Measurements from ENCODE around the gene MRM1. TPM values are rescaled to one million over a fixed set of nuclear protein-coding genes. Genes with fewer than 3 reads are reported as not detected.
"Not testable (repeated sequence)": the region's sequence is repeated elsewhere in the genome, so short reads cannot be mapped to it uniquely, and the experiment has no call there.

Gene MRM1
- polyA plus RNA-seq, 2 of the 4 experiments (the other 2 are of a cell fraction) = 12.7 to 21.7 TPM

DNA sequence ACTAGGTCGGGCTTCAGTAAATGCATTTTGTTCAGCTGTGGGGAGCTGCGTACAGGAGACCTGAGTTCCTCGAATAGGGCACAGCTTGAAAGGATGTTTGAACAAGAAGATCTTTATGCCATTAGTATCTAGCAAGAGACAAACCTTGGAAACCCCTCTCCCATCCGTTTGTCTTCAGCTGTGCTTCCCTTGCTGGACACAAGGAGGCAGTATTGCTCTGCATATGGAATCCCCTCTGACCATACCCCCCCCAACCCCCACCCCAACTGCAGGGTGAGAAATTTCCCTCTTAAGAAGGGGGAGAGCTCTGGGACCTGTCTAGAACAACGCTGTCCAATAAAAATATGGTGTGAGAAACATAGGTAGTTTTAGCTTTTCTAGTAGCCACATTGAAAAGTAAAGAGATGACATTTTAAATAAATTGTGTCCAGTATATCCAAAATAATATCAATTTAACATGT, 1.6 kb downstream of the MRM1 start (continued):
- TF ChIP-seq MAZ (IDR thresholded peaks at IDR 0.05; ENCODE audit: borderline replicate concordance, low read depth, low read length) (peak; percentile 54; the same call in 1 of the 2 replicates), MAFK (IDR thresholded peaks at IDR 0.05; ENCODE audit: partially characterized antibody) (no peak)

DNA sequence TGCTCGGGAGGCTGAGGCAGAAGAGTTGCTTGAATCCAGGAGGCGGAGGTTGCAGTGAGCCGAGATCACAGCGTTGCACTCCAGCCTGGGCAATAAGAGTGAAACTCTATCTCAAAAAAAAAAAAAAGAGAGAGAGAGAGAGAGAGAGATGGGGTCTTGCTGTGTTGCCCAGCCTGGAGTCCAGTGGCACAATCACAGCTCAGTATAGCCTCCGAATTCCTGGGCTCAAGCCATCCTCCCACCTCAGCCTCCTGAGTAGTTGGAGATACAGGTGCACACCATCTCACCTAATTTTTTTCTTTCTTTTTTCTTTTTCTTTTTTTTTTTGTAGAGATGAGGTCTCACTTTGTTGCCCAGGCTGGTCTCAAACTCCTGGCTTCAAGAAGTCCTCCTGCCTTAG, 3.6 kb downstream of the MRM1 start:
- H3K27ac ChIP-seq; H3K9me3 ChIP-seq; DNase-seq (ENCODE audit: low read depth in 1 of 2, low spot score in 1 of 2); ATAC-seq; H3K4me3 ChIP-seq; POLR2A ChIA-PET; FAIRE-seq: not testable (repeated sequence)
- WGBS (ENCODE audit: missing lambda C conversion rate) = 97% methylated on average over 5 of the region's 5 CpGs
- CTCF ChIA-PET = interaction anchor here (1.8 to 5.5 kb wide), 4 partner anchors 11 to 637 kb away, joined by 4 to 96 read pairs (median 59); no protein-coding TSS in a partner anchor
- Histone ChIP-seq H3K4me2 (0 out of 3 replicates have a peak overlapping the region, but pooled peaks have one; percentile 8), H3K4me1 (peaks cover 36% of the 10 kb centered on the region)

DNA sequence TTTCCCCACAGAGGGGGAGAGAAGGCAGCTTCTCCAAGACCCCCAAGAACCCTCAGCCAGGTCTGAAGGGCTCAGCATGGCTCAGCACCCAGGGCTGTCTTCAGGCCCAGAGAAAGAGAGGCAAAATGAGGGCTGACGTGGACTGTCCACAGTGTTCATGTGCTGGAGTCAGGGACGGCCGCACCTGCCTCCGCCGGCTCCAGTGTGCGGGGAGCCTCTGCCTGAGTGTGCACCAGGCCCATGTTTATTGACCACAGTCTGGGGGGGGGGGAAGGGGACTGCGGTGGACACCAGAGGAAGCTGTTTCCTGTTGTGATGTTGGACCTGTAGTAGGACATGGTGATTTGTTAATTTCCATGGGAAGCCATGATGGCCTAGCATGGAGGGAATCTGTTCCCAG, 6.9 kb downstream of the MRM1 start:
- Histone ChIP-seq H3K4me3 (no peak overlapping the region), H3K4me1 (peaks cover 33% of the 10 kb centered on the region), H3K4me2 (no peak overlapping the region), H3K9me3 (no peaks in the 10 kb centered on the region), H3K27ac (no peak overlapping the region)
- CTCF ChIA-PET = interaction anchor here (0.7 to 1.8 kb wide), 10 partner anchors 8 to 632 kb away, joined by 3 to 7 read pairs (median 4); no protein-coding TSS in a partner anchor
- 82% methylated on average over 7 of the region's 7 CpGs for WGBS (ENCODE audit: missing lambda C conversion rate)
- DNase-seq (ENCODE audit: low read depth in 1 of 2, low spot score in 1 of 2) (no peak), ATAC-seq (peak in 1 of 2 experiments; percentile 7; a peak in 2 of 6 replicates), FAIRE-seq (no peak)
- POLR2A ChIA-PET = no interaction called here
- no peak for TF ChIP-seq ESRRA (IDR thresholded peaks at IDR 0.05; ENCODE audit: borderline replicate concordance, low read length)
- TF ChIP-seq JUNB (IDR thresholded peaks at IDR 0.05) = no peak
- no peak for TF ChIP-seq SREBF2 (IDR thresholded peaks at IDR 0.05)
- TF ChIP-seq RNF2 (IDR thresholded peaks at IDR 0.05; ENCODE audit: borderline replicate concordance, low read depth) = no peak
- TF ChIP-seq, protein P1, sequence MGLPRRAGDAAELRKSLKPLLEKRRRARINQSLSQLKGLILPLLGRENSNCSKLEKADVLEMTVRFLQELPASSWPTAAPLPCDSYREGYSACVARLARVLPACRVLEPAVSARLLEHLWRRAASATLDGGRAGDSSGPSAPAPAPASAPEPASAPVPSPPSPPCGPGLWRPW (IDR thresholded peaks at IDR 0.05) = no peak
- TF ChIP-seq HEYL (CRISPR knock-in tag; IDR thresholded peaks at IDR 0.05) = no peak
- TF ChIP-seq RAD21 (conservative IDR thresholded peaks at IDR 0.05 in 1 of 2, IDR thresholded peaks at IDR 0.05 in 1 of 2) = no peak
- no peak for TF ChIP-seq NR3C1 (IDR thresholded peaks at IDR 0.05)
- no peak for TF ChIP-seq RCOR1 (IDR thresholded peaks at IDR 0.05; ENCODE audit: low read depth, low read length)
- TF ChIP-seq KDM1A (IDR thresholded peaks at IDR 0.05; ENCODE audit: low read depth) = no peak
- TF ChIP-seq, protein P2, sequence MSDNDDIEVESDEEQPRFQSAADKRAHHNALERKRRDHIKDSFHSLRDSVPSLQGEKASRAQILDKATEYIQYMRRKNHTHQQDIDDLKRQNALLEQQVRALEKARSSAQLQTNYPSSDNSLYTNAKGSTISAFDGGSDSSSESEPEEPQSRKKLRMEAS (IDR thresholded peaks at IDR 0.05) = no peak
- TF ChIP-seq ZFP36 (IDR thresholded peaks at IDR 0.05; ENCODE audit: borderline replicate concordance, partially characterized antibody) = no peak
- TF ChIP-seq, protein P3, sequence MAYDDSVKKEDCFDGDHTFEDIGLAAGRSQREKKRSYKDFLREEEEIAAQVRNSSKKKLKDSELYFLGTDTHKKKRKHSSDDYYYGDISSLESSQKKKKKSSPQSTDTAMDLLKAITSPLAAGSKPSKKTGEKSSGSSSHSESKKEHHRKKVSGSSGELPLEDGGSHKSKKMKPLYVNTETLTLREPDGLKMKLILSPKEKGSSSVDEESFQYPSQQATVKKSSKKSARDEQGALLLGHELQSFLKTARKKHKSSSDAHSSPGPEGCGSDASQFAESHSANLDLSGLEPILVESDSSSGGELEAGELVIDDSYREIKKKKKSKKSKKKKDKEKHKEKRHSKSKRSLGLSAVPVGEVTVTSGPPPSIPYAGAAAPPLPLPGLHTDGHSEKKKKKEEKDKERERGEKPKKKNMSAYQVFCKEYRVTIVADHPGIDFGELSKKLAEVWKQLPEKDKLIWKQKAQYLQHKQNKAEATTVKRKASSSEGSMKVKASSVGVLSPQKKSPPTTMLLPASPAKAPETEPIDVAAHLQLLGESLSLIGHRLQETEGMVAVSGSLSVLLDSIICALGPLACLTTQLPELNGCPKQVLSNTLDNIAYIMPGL (CRISPR knock-in tag; IDR thresholded peaks at IDR 0.05; ENCODE audit: borderline replicate concordance) = no peak
- no peak for TF ChIP-seq MYC (IDR thresholded peaks at IDR 0.05; ENCODE audit: borderline replicate concordance, low read length)
- no peak for TF ChIP-seq FOSB (CRISPR knock-in tag; IDR thresholded peaks at IDR 0.05)
- no peak for TF ChIP-seq POLR2AphosphoS2 (conservative IDR thresholded peaks at IDR 0.05; ENCODE audit: low read length)
- no peak for TF ChIP-seq ZNF302 (CRISPR knock-in tag; IDR thresholded peaks at IDR 0.05)
- TF ChIP-seq, protein P4, sequence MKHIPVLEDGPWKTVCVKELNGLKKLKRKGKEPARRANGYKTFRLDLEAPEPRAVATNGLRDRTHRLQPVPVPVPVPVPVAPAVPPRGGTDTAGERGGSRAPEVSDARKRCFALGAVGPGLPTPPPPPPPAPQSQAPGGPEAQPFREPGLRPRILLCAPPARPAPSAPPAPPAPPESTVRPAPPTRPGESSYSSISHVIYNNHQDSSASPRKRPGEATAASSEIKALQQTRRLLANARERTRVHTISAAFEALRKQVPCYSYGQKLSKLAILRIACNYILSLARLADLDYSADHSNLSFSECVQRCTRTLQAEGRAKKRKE (CRISPR knock-in tag; IDR thresholded peaks at IDR 0.05; ENCODE audit: low read depth) = no peak
- TF ChIP-seq PHF8 (IDR thresholded peaks at IDR 0.05; ENCODE audit: borderline replicate concordance, low read depth) = no peak
